Measurements from ENCODE around the gene CHRNB4.

The CHRNB4 gene

GRCh38 chr15:78640527-78641101 lies 396 bp downstream of the CHRNB4 start:
- DNase-seq (ENCODE audit: insufficient read length) (no peak), FAIRE-seq (no peak)
- TF ChIP-seq TAF1 (IDR thresholded peaks at IDR 0.05; ENCODE audit: borderline replicate concordance, low read depth, low read length) (no peak), POLR2A (IDR thresholded peaks at IDR 0.05; ENCODE audit: low read depth, low read length) (no peak), POLR2AphosphoS5 (IDR thresholded peaks at IDR 0.05; ENCODE audit: low read depth, low read length) (no peak)

- DNase-seq (ENCODE audit: insufficient read length) (peak; percentile 56), FAIRE-seq (no peak)
- no peak for TF ChIP-seq POLR2A (IDR thresholded peaks at IDR 0.05; ENCODE audit: low read depth, low read length)
- no peak for TF ChIP-seq TAF1 (IDR thresholded peaks at IDR 0.05; ENCODE audit: borderline replicate concordance, low read depth, low read length)
- no peak for TF ChIP-seq POLR2AphosphoS5 (IDR thresholded peaks at IDR 0.05; ENCODE audit: low read depth, low read length)
Observed at GRCh38 chr15:78638658-78639314, 2.2 kb downstream of the CHRNB4 start.

GRCh38 chr15:78637776-78638435 lies 3.1 kb downstream of the CHRNB4 start:
- DNase-seq (ENCODE audit: insufficient read length) (no peak), FAIRE-seq (no peak)
- no peak for TF ChIP-seq TAF1 (IDR thresholded peaks at IDR 0.05; ENCODE audit: borderline replicate concordance, low read depth, low read length)
- TF ChIP-seq POLR2AphosphoS5 (IDR thresholded peaks at IDR 0.05; ENCODE audit: low read depth, low read length): no peak
- TF ChIP-seq POLR2A (IDR thresholded peaks at IDR 0.05; ENCODE audit: low read depth, low read length): no peak

- TF ChIP-seq POLR2A (IDR thresholded peaks at IDR 0.05; ENCODE audit: low read depth, low read length): no peak
- DNase-seq (ENCODE audit: insufficient read length) (no peak), FAIRE-seq (no peak)
Observed at GRCh38 chr15:78636378-78636859, 4.6 kb downstream of the CHRNB4 start.

GRCh38 chr15:78635346-78635745 lies 5.7 kb downstream of the CHRNB4 start:
- DNase-seq (ENCODE audit: insufficient read length): no peak
- no peak for FAIRE-seq
- no peak for TF ChIP-seq POLR2A (IDR thresholded peaks at IDR 0.05; ENCODE audit: low read depth, low read length)
- no peak for TF ChIP-seq TAF1 (IDR thresholded peaks at IDR 0.05; ENCODE audit: borderline replicate concordance, low read depth, low read length)
- TF ChIP-seq POLR2AphosphoS5 (IDR thresholded peaks at IDR 0.05; ENCODE audit: low read depth, low read length): no peak

GRCh38 chr15:78634210-78635145 lies 6.5 kb downstream of the CHRNB4 start:
- TF ChIP-seq TAF1 (IDR thresholded peaks at IDR 0.05; ENCODE audit: borderline replicate concordance, low read depth, low read length): no peak
- no peak for TF ChIP-seq POLR2A (IDR thresholded peaks at IDR 0.05; ENCODE audit: low read depth, low read length)
- TF ChIP-seq POLR2AphosphoS5 (IDR thresholded peaks at IDR 0.05; ENCODE audit: low read depth, low read length): no peak
- FAIRE-seq (no peak), DNase-seq (ENCODE audit: insufficient read length) (no peak)

GRCh38 chr15:78633348-78633747 lies 7.7 kb downstream of the CHRNB4 start:
- no peak for FAIRE-seq
- DNase-seq (ENCODE audit: insufficient read length): no peak
- no peak for TF ChIP-seq POLR2A (IDR thresholded peaks at IDR 0.05; ENCODE audit: low read depth, low read length)

GRCh38 chr15:78630886-78631633 lies 9.9 kb downstream of the CHRNB4 start:
- no peak for TF ChIP-seq TAF1 (IDR thresholded peaks at IDR 0.05; ENCODE audit: borderline replicate concordance, low read depth, low read length)
- no peak for TF ChIP-seq POLR2A (IDR thresholded peaks at IDR 0.05; ENCODE audit: low read depth, low read length)
- TF ChIP-seq POLR2AphosphoS5 (IDR thresholded peaks at IDR 0.05; ENCODE audit: low read depth, low read length): no peak
- FAIRE-seq: no peak
- no peak for DNase-seq (ENCODE audit: insufficient read length)

- DNase-seq (ENCODE audit: insufficient read length) (no peak), FAIRE-seq (no peak)
- TF ChIP-seq TAF1 (IDR thresholded peaks at IDR 0.05; ENCODE audit: borderline replicate concordance, low read depth, low read length): no peak
- no peak for TF ChIP-seq POLR2A (IDR thresholded peaks at IDR 0.05; ENCODE audit: low read depth, low read length)
- no peak for TF ChIP-seq POLR2AphosphoS5 (IDR thresholded peaks at IDR 0.05; ENCODE audit: low read depth, low read length)
Observed at GRCh38 chr15:78629716-78630065, 11.3 kb downstream of the CHRNB4 start.

GRCh38 chr15:78629031-78629715 lies 11.8 kb downstream of the CHRNB4 start:
- DNase-seq (ENCODE audit: insufficient read length): no peak
- no peak for FAIRE-seq

More at GRCh38 chr15:78629031-78629715, 11.8 kb downstream of the CHRNB4 start:
- TF ChIP-seq TAF1 (IDR thresholded peaks at IDR 0.05; ENCODE audit: borderline replicate concordance, low read depth, low read length) (no peak), POLR2AphosphoS5 (IDR thresholded peaks at IDR 0.05; ENCODE audit: low read depth, low read length) (no peak), POLR2A (IDR thresholded peaks at IDR 0.05; ENCODE audit: low read depth, low read length) (no peak)
